ENCODE data around the gene TNRC18. TPM values are rescaled to one million over a fixed set of nuclear protein-coding genes. Genes with fewer than 3 reads are reported as not detected.
"Not testable (repeated sequence)": the region's sequence is repeated elsewhere in the genome, so short reads cannot be mapped to it uniquely, and the experiment has no call there.

The TNRC18 gene
- total RNA-seq, 4 donors from 2014 or later: 112 to 325 (median 211) TPM

DNA sequence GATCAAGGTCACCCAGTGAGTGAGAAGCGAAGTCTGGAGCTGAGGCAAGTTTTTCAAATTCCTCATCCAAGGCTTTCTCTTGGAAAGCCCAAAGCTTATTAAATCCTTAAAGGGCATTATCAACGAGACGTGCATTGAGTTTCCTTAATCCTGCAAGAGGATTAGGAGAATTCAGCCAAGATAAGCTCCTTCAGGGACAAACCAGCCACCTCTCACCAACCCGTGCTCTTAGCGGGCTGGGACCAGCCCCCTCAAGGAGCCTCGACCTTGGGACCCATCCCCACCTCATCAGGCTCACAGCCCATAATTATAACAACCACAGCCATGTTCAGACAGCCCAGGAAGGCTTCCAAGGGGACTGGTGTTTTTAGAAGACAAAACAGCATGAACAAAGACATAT is 152.8 kb downstream of the TNRC18 start:
- Histone ChIP-seq H3K4me1 (peaks cover 0 to 6% (median 0%) of the 10 kb centered on the region in 4 donors), H3K36me3 (no peaks in the 10 kb centered on the region), H3K4me3 (no peak overlapping the region), H3K27ac (no peak overlapping the region), H3K9me3 (no peaks in the 10 kb centered on the region), H3K27me3 (no peaks in the 10 kb centered on the region)
- TF ChIP-seq, protein P1, sequence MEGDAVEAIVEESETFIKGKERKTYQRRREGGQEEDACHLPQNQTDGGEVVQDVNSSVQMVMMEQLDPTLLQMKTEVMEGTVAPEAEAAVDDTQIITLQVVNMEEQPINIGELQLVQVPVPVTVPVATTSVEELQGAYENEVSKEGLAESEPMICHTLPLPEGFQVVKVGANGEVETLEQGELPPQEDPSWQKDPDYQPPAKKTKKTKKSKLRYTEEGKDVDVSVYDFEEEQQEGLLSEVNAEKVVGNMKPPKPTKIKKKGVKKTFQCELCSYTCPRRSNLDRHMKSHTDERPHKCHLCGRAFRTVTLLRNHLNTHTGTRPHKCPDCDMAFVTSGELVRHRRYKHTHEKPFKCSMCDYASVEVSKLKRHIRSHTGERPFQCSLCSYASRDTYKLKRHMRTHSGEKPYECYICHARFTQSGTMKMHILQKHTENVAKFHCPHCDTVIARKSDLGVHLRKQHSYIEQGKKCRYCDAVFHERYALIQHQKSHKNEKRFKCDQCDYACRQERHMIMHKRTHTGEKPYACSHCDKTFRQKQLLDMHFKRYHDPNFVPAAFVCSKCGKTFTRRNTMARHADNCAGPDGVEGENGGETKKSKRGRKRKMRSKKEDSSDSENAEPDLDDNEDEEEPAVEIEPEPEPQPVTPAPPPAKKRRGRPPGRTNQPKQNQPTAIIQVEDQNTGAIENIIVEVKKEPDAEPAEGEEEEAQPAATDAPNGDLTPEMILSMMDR (IDR thresholded peaks at IDR 0.05): no peak
- no peak for TF ChIP-seq POLR2A (IDR thresholded peaks at IDR 0.05)
- no peak for DNase-seq

DNA sequence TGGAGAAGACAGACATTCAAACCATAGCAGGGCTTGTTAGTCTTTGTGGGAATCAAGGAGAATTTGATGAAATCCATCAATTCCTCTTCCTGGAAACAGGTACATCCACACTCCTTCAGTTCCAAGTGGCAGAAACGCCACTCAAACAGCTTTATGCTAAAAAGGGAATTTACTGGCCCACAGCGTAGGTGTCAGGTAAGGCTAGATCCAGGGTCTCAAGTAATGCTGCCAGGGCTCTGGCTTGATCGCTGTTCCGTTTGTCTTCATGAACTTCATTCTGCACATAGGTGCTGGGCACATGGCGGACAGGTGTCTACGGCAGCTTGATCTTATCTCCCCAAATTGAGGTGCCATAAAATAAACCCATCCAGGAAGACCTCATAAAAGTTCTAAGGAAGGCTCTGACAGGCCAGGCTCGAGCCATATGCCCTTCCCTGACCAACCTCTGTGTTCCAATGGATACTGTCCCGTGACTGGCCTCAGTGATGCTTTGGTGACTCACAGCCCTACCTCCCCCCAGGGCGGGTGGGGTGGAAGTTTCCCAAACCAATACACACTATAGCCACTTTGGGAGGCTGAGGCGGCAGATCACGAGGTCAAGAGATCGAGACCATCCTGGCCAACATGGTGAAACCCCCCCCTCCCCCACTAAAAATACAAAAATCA is 153.5 kb downstream of the TNRC18 start:
- not testable (repeated sequence) for H3K27ac ChIP-seq, H3K4me3 ChIP-seq, H3K36me3 ChIP-seq, H3K27me3 ChIP-seq, DNase-seq, H3K4me1 ChIP-seq, H3K9me3 ChIP-seq

DNA sequence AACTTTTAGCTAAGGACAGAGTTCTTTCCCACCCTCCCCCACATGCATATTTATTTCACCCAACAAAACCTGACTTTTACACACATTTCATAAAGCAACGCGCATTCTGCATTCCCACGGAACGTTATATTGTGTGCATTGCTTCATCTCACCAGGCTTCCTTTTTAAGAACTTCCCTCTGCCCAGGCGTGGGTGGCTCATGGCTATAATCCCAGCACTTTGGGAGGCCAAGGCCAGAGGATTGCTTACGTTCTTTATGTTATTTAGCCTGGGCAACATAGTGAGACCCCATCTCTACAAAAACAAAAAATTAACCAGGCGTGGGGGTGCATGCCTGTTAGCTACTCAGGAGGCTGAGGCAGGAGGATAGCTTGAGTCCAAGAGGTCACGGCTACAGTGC is 155.8 kb downstream of the TNRC18 start:
- H3K9me3 ChIP-seq, H3K36me3 ChIP-seq, H3K4me1 ChIP-seq, H3K4me3 ChIP-seq, DNase-seq, H3K27ac ChIP-seq, H3K27me3 ChIP-seq: not testable (repeated sequence)

DNA sequence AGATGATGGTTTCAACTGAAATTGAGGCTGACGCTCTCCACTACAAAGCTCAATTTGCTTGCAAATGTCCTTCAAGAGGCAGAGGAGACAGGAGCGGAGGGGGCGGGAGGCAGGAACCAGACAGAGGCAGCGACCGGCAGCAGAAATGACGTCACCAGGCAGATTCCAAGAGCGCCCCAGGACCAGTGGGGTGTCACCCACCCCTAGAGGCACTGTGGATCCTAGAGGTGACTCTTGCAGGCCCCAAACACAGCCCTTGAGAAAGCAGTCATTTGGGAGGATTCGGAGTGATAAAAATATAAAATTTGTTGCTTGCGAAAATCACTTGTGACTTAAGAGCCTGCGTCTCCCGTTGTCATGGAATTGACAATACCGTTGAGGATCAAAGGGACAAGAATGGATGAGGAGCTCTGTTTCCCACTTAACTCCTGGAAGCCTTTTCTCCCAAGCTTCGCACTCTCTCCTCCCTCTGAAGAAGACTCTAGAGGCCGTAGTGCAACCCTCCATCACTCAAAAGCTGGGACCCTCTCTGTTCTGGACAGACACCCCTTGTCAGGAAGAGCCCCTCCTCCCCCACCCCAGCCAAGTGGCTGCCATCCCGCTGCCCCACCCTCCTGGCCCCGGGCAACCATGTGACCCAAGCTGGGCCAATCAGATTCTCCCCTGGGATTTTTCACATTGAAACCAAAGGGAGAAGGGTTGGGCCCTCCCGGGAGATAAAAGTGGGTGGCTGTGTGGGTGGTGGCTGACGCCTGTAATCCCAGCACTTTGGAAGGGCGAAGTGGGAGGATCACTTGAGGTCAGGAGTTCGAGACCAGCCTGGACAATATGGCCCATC is 157.2 kb downstream of the TNRC18 start:
- DNase-seq: no peak

DNA sequence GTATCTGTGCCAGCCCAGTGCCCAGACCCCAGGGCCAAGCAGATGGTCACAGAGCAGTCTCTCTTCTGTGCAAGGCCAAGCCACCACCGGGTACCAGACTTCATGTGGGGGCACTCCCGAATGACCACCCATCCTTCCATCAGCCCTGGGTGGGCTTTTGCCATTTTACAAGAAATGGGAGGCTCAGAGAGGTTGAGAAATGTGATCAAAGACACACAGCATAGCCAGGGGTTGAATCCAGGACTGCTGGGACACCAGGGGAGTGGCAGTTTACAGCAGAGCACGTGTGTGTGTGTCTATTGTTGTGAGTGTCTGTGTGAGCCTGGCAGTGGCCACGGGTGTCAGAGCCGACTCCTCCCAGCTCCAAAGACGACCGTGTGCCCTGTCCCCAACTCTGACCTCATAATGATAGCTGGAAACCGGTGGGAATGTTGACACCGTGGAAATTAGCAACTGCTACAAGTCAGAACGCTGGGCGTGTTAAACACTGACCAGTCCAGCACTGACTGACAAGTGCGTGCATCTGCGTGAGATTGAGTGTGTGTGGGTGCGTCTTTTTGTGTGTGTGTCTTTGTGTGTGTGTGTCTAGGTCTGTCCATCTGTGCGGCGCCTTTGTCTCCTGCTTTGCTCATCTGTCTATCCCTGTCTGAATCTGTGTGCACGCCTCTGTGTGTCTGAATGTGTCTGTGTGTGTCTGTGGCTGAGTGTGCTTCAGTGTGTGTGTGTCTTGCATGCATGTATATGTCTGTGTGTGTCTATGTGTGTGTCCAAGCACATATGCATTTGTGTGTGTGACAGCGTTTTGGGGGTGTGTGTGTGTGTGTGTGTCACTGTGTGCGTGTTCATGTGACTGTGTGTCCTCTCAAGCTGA is 158.1 kb downstream of the TNRC18 start:
- H3K27ac ChIP-seq: no peak overlapping the region
- no peak for TF ChIP-seq POLR2A (IDR thresholded peaks at IDR 0.05)
- TF ChIP-seq, protein P1 (IDR thresholded peaks at IDR 0.05): no peak
- DNase-seq: no peak
- no peaks in the 10 kb centered on the region for H3K9me3 ChIP-seq
- no peaks in the 10 kb centered on the region for H3K4me1 ChIP-seq
- H3K36me3 ChIP-seq: no peaks in the 10 kb centered on the region
- no peaks in the 10 kb centered on the region for H3K27me3 ChIP-seq
- H3K4me3 ChIP-seq: no peak overlapping the region

More for the DNA sequence above, 157.2 kb downstream of the TNRC18 start:
- no peaks in the 10 kb centered on the region for H3K9me3 ChIP-seq
- H3K4me3 ChIP-seq: no peak overlapping the region
- no peaks in the 10 kb centered on the region for H3K36me3 ChIP-seq
- no peaks in the 10 kb centered on the region for H3K27me3 ChIP-seq
- H3K27ac ChIP-seq: no peak overlapping the region
- TF ChIP-seq, protein P1 (IDR thresholded peaks at IDR 0.05): no peak
- no peak for TF ChIP-seq POLR2A (IDR thresholded peaks at IDR 0.05)
- no peaks in the 10 kb centered on the region for H3K4me1 ChIP-seq

DNA sequence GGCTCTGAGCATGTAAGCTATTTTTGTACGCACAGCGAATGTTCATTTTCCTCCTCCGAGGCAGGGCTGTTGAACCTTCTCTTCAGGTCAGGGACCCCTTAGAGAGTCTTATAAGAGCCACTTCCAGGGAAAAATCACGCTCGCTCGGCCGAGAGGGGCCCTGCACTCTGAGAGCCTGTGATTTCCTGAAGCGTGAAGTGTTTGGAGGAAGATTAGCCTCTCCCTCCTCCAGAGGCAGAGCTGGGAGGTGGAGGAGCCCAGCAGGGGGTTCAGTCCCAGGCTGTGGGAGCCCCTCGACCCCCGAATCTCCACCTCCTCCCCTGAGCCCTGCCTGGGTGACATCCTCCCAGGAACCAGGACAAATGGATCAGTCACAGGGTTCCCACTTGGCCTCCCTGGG is 160.6 kb downstream of the TNRC18 start:
- not testable (repeated sequence) for H3K9me3 ChIP-seq, DNase-seq, H3K4me3 ChIP-seq, H3K4me1 ChIP-seq, H3K27me3 ChIP-seq, H3K36me3 ChIP-seq, H3K27ac ChIP-seq

DNA sequence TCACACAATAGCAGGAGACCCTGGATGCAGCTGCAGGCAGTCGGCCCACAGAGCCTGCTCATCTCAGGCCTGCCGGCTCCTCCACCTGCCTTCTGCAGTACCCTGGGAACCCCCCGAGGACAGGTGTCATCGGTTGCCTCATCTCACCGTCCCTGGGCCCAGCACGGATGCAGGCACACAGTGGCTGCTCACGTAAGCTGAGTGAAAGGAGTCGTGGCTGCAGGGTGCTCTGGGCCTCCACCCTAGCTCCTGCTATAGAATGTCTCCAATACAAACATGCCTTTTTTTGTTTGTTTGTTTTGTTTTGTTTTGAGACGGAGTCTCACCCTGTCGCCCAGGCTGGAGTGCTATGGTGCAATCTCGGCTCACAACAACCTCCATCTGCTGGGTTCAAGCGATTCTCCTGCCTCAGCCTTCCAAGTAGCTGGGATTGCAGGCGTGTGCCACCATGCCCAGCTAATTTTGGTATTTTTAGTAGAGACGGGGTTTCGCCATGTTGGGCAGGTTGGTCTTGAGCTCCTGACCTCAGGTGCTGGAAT is 163.0 kb downstream of the TNRC18 start:
- not testable (repeated sequence) for DNase-seq

More for the DNA sequence above, 163.0 kb downstream of the TNRC18 start:
- H3K27ac ChIP-seq, H3K27me3 ChIP-seq, H3K4me3 ChIP-seq, H3K4me1 ChIP-seq, H3K36me3 ChIP-seq, H3K9me3 ChIP-seq: not testable (repeated sequence)

Other genes with a start within 250 kb of the TNRC18 start
- gene WIPI2, start 233.6 kb downstream of the TNRC18 start, total RNA-seq: 10 to 100 TPM; 45.7 to 67.7 (median 50.0) TPM
- 10 to 100 TPM in 1 of 4 donors, 1 to 10 TPM in 3; 3.2 to 12.4 (median 4.6) TPM for gene SLC29A4, start 140.9 kb downstream of the TNRC18 start, total RNA-seq
- gene FBXL18, start 90.0 kb upstream of the TNRC18 start, total RNA-seq: 10 to 100 TPM in 3 of 4 donors, 1 to 10 TPM in 1; 9.1 to 15.3 (median 13.1) TPM
- 1,000 to 10,000 TPM; 3,308 to 5,502 (median 3,941) TPM for gene ACTB, start 106.8 kb upstream of the TNRC18 start, total RNA-seq
- 10 to 100 TPM in 1 of 4 donors, 1 to 10 TPM in 3; 2.1 to 22.3 (median 5.9) TPM for gene FSCN1, start 169.0 kb upstream of the TNRC18 start, total RNA-seq

Data from Peyer's patch (tissue), 4 donors.